Fibroblast of lung (primary cell): ENCODE data around the gene BCL3. TPM values are rescaled to one million over a fixed set of nuclear protein-coding genes. Genes with fewer than 3 reads are reported as not detected.
A peak's percentile ranks its signal among the peaks of the same experiment; 100 is the strongest.

Experiments used
- DNase-seq, 2 donors: peaks; one replicate each; pipeline versions ENCODE4 v3.0.0 to v3.0.0-alpha.2; 2010; ENCODE audit warnings: low read depth in 2 of 2
- H2AFZ ChIP-seq: 2 replicates; pipeline ENCODE4 v1.5.1; 2012; ENCODE audit warnings: low read length, control low read depth, inconsistent platforms
- H3K27ac ChIP-seq: 2 replicates; pipeline ENCODE4 v1.5.1; 2011; ENCODE audit warnings: low read length, control low read depth; ENCODE audit not compliant: insufficient read depth
- H3K27me3 ChIP-seq: 2 replicates; pipeline ENCODE4 v1.5.1; 2011; ENCODE audit warnings: mild to moderate bottlenecking, low read length; ENCODE audit not compliant: control insufficient read depth, insufficient read depth
- H3K36me3 ChIP-seq: 2 replicates; pipeline ENCODE4 v1.5.1; 2011; ENCODE audit warnings: low read length; ENCODE audit not compliant: control insufficient read depth, insufficient read depth
- H3K4me1 ChIP-seq: 2 replicates; pipeline ENCODE4 v1.5.1; 2011; ENCODE audit warnings: low read length; ENCODE audit not compliant: control insufficient read depth, insufficient read depth; ENCODE audit errors: extremely low read depth
- H3K4me2 ChIP-seq: 2 replicates; pipeline ENCODE4 v1.5.1; 2011; ENCODE audit warnings: low read length, control low read depth; ENCODE audit not compliant: insufficient read depth; ENCODE audit errors: extremely low read depth
- H3K4me3 ChIP-seq, 4 experiments: fragments of 200-600 bp in 1 of 4; sonication (generic) in 1 of 4; replicated peaks in 1 of 4; 2 replicates each; pipeline ENCODE4 v1.5.1; 2011 to 2016; ENCODE audit warnings: low read length in 4 of 4, low read depth in 3 of 4, mild to moderate bottlenecking in 3 of 4, control low read depth in 2 of 4, inconsistent platforms in 1 of 4, mixed read lengths in 1 of 4; ENCODE audit not compliant: insufficient read depth in 1 of 4; ENCODE audit errors: control extremely low read depth in 1 of 4
- H3K79me2 ChIP-seq: 2 replicates; pipeline ENCODE4 v1.5.1; 2012; ENCODE audit warnings: mild to moderate bottlenecking, low read length, inconsistent platforms; ENCODE audit not compliant: control insufficient read depth, insufficient read depth
- H3K9ac ChIP-seq: 2 replicates; pipeline ENCODE4 v1.5.1; 2011; ENCODE audit warnings: mild to moderate bottlenecking, low read length, control low read depth; ENCODE audit not compliant: insufficient read depth
- H3K9me3 ChIP-seq: 2 replicates; pipeline ENCODE4 v1.5.1; 2012; ENCODE audit warnings: low read depth, low read length; ENCODE audit not compliant: control insufficient read depth, insufficient read depth
- H4K20me1 ChIP-seq: 2 replicates; pipeline ENCODE4 v1.5.1; 2011; ENCODE audit warnings: low read length; ENCODE audit not compliant: control insufficient read depth, insufficient read depth; ENCODE audit errors: extremely low read depth
- EZH2 ChIP-seq: IDR thresholded peaks from 2 replicates; pipeline ENCODE4 v1.5.1; 2012; ENCODE audit warnings: low read length, control low read depth, mild to moderate bottlenecking; ENCODE audit errors: missing control alignments
- polyA plus RNA-seq, 2 donors: library from polyadenylated mRNA; depleted of rRNA in 1 of 2; stranded (reverse) in 1 of 2; unstranded in 1 of 2; fragments of >200 nt; gene quantifications; 2 replicates each; pipeline ENCODE4 v1.2.1, GENCODE V29; 2011 to 2012; ENCODE audit warnings: missing spikeins in 1 of 2
- total RNA-seq: library from RNA; depleted of rRNA; stranded (reverse); fragments of >200 nt; gene quantifications from 2 replicates; pipeline ENCODE4 v1.2.1, GENCODE V29; 2014
- TF ChIP-seq, protein P1 (sequence below), 2 donors: IDR thresholded peaks in 1 of 2; conservative IDR thresholded peaks in 1 of 2; 1 replicate in 1 of 2; 2 replicates in 1 of 2; pipeline ENCODE4 v1.5.1; 2011 to 2012; ENCODE audit warnings: low read length in 2 of 2, control low read depth in 1 of 2, inconsistent platforms in 1 of 2, low read depth in 1 of 2, mild to moderate bottlenecking in 1 of 2

Gene BCL3
- total and polyA plus RNA-seq, 2 donors (not counting 1 experiment from before 2014, with no cell fraction given): 6.8 to 20.6 TPM

DNA sequence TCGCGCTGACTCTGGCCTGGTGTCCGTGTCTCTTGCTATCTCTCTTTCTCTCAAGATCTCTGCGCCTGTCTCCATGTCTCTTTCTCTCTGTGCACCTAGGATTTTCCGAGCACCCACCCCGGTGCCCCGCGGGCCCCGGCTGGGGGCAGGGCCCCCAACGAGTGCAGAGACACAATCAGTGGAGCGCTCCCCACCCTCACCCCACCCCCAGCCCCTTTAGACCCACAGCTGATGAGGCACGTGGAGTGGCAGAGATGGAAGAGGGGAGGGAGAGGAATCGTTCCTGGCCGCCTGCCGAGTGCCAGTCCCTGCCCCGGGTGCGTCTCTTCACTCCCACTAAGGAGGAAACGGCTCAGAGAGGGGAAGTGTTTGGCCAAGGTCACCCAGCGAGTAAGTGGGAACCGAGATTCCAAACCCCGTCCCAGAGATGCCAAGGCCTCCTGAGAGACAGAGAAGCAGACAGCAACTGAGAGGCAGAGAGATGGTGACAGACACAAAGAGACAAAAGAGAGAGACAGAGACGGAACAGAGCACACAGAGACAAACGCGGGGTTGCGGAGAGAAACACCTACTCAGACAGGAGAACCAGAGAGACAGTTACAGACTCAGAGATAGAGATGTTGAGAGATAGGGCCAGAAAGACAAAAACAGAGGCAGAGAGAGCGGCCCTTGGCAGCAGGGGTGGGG lies 626 bp upstream of the BCL3 start:
- peak overlapping the region; percentile 53 for H3K9ac ChIP-seq
- H3K27ac ChIP-seq: peak overlapping the region; percentile 89
- H3K4me3 ChIP-seq: peak overlapping the region; percentile 29 to 60 (median 46)
- H3K79me2 ChIP-seq: peaks cover 41% of the 10 kb centered on the region
- peak overlapping the region; percentile 87 for H3K4me2 ChIP-seq
- DNase-seq: peak; percentile 70 to 73
- H2AFZ ChIP-seq: no peak overlapping the region
- no peak for TF ChIP-seq EZH2
- TF ChIP-seq, protein P1, sequence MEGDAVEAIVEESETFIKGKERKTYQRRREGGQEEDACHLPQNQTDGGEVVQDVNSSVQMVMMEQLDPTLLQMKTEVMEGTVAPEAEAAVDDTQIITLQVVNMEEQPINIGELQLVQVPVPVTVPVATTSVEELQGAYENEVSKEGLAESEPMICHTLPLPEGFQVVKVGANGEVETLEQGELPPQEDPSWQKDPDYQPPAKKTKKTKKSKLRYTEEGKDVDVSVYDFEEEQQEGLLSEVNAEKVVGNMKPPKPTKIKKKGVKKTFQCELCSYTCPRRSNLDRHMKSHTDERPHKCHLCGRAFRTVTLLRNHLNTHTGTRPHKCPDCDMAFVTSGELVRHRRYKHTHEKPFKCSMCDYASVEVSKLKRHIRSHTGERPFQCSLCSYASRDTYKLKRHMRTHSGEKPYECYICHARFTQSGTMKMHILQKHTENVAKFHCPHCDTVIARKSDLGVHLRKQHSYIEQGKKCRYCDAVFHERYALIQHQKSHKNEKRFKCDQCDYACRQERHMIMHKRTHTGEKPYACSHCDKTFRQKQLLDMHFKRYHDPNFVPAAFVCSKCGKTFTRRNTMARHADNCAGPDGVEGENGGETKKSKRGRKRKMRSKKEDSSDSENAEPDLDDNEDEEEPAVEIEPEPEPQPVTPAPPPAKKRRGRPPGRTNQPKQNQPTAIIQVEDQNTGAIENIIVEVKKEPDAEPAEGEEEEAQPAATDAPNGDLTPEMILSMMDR (conservative IDR thresholded peaks at IDR 0.05 in 1 of 2, IDR thresholded peaks at IDR 0.05 in 1 of 2; ENCODE audit: low read depth in 1 of 2, low read length in 2 of 2): no peak
- no peaks in the 10 kb centered on the region for H3K27me3 ChIP-seq
- peaks cover 39% of the 10 kb centered on the region for H3K4me1 ChIP-seq
- H4K20me1 ChIP-seq: no peaks in the 10 kb centered on the region
- H3K9me3 ChIP-seq: no peaks in the 10 kb centered on the region
- H3K36me3 ChIP-seq: peaks cover 16% of the 10 kb centered on the region

DNA sequence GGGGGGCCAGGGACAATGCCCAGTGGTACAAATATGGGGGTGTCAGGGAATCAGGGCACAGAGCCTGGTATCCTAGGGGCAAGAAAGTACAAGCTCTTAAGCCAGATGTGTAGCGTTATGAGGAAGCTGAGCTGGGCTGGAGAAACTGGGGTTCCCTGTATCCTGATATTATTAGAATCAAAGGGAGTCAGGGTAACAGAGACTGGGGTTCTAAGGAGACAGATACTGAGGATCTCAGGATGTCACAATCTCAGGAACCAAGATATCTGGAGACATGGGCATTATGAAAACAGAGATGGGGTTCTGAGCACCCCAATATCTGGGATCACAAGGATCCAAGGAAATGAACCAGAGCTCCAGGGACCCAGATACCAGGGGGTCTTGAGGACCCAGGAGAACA lies 784 bp downstream of the BCL3 start:
- no peaks in the 10 kb centered on the region for H4K20me1 ChIP-seq
- no peak for DNase-seq
- peak overlapping the region; percentile 55 to 91 (median 83) for H3K4me3 ChIP-seq
- peak overlapping the region; percentile 79 for H3K27ac ChIP-seq
- peak overlapping the region; percentile 98 for H3K4me2 ChIP-seq
- no peaks in the 10 kb centered on the region for H3K27me3 ChIP-seq
- TF ChIP-seq EZH2: no peak
- TF ChIP-seq, protein P1 (conservative IDR thresholded peaks at IDR 0.05 in 1 of 2, IDR thresholded peaks at IDR 0.05 in 1 of 2; ENCODE audit: low read depth in 1 of 2, low read length in 2 of 2): no peak
- H2AFZ ChIP-seq: no peak overlapping the region
- peaks cover 41% of the 10 kb centered on the region for H3K79me2 ChIP-seq
- peak overlapping the region; percentile 84 for H3K9ac ChIP-seq
- H3K9me3 ChIP-seq: no peaks in the 10 kb centered on the region
- peaks cover 16% of the 10 kb centered on the region for H3K36me3 ChIP-seq
- peaks cover 44% of the 10 kb centered on the region for H3K4me1 ChIP-seq

DNA sequence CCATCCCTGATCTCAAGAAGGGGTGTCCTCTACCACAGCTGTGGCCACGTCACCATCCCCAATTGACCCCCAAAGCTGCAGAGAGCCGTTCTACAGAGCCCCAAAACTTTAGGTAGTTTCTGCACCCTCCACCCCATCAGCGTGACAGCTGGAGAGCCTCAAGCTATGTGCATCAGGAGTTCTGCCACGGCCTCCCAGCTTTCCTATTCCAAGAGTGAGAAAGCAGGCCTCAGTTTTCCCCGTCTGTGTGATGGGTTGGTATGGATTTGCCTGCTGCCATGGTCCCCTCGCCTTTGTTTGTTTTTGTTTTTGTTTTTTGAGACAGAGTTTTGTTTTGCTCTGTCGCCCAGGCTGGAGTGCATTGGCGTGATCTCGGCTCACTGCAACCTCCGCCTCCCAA lies 1.5 kb downstream of the BCL3 start:
- Histone ChIP-seq H3K4me2 (peak overlapping the region; percentile 98), H3K9ac (peak overlapping the region; percentile 84), H2AFZ (no peak overlapping the region), H3K9me3 (no peaks in the 10 kb centered on the region), H3K36me3 (peaks cover 19% of the 10 kb centered on the region), H3K27me3 (no peaks in the 10 kb centered on the region), H4K20me1 (no peaks in the 10 kb centered on the region), H3K27ac (peak overlapping the region; percentile 79), H3K4me1 (peaks cover 42% of the 10 kb centered on the region), H3K79me2 (peaks cover 45% of the 10 kb centered on the region), H3K4me3 (peak overlapping the region; percentile 55 to 91 (median 83))
- no peak for DNase-seq
- TF ChIP-seq, protein P1 (conservative IDR thresholded peaks at IDR 0.05 in 1 of 2, IDR thresholded peaks at IDR 0.05 in 1 of 2; ENCODE audit: low read depth in 1 of 2, low read length in 2 of 2): no peak
- TF ChIP-seq EZH2: no peak
